Hepatocyte (in vitro differentiated cells): ENCODE measurements around the gene PCDHA10. TPM values are rescaled to one million over a fixed set of nuclear protein-coding genes. Genes with fewer than 3 reads are reported as not detected.
"Not testable (repeated sequence)": the region's sequence is repeated elsewhere in the genome, so short reads cannot be mapped to it uniquely, and the experiment has no call there.

Experiments
- DNase-seq: peaks from one replicate; pipeline ENCODE4 v3.0.0-alpha.2; 2016; ENCODE audit warnings: low spot score
- H2AFZ ChIP-seq: fragments of 200-600 bp; sonication (generic); 2 replicates; pipeline ENCODE4 v1.6.0; 2016; ENCODE audit warnings: antibody characterized with exemption, mild to moderate bottlenecking
- H3K27ac ChIP-seq: fragments of 200-600 bp; sonication (generic); 2 replicates; pipeline ENCODE4 v1.5.1; 2016; ENCODE audit warnings: mild to moderate bottlenecking
- H3K27me3 ChIP-seq: fragments of 200-600 bp; sonication (generic); 2 replicates; pipeline ENCODE4 v1.6.1; 2016
- H3K36me3 ChIP-seq: fragments of 200-600 bp; sonication (generic); replicated peaks from 2 replicates; pipeline ENCODE4 v1.5.1; 2016; ENCODE audit warnings: low read depth; ENCODE audit not compliant: insufficient read depth
- H3K4me1 ChIP-seq: fragments of 200-600 bp; sonication (generic); 2 replicates; pipeline ENCODE4 v1.5.1; 2016; ENCODE audit warnings: mild to moderate bottlenecking, moderate library complexity; ENCODE audit not compliant: insufficient read depth
- H3K4me2 ChIP-seq: fragments of 200-600 bp; sonication (generic); 2 replicates; pipeline ENCODE4 v1.6.0; 2016
- H3K4me3 ChIP-seq: fragments of 200-600 bp; sonication (generic); 2 replicates; pipeline ENCODE4 v1.5.1; 2016; ENCODE audit warnings: mild to moderate bottlenecking
- H3K79me2 ChIP-seq: fragments of 200-600 bp; sonication (generic); 2 replicates; pipeline ENCODE4 v1.6.0; 2017; ENCODE audit warnings: mild to moderate bottlenecking
- H3K9me2 ChIP-seq: fragments of 200-600 bp; sonication (generic); replicated peaks from 2 replicates; pipeline ENCODE4 v1.6.0; 2017; ENCODE audit warnings: mild to moderate bottlenecking; ENCODE audit not compliant: insufficient read depth
- H3K9me3 ChIP-seq: fragments of 200-600 bp; sonication (generic); 2 replicates; pipeline ENCODE4 v1.5.1; 2016; ENCODE audit warnings: low read depth, mild to moderate bottlenecking
- H4K20me1 ChIP-seq: fragments of 200-600 bp; sonication (generic); 2 replicates; pipeline ENCODE4 v1.6.0; 2016; ENCODE audit warnings: mild to moderate bottlenecking; ENCODE audit not compliant: insufficient read depth, poor library complexity, severe bottlenecking
- CTCF ChIP-seq: fragments of 200-600 bp; sonication (generic); IDR thresholded peaks from 2 replicates; pipeline ENCODE4 v1.5.1; 2016; ENCODE audit warnings: antibody characterized with exemption, mild to moderate bottlenecking; ENCODE audit not compliant: poor library complexity
- EZH2 ChIP-seq: fragments of 200-600 bp; sonication (generic); IDR thresholded peaks from 2 replicates; pipeline ENCODE4 v1.6.1; 2016; ENCODE audit warnings: antibody characterized with exemption, mild to moderate bottlenecking, borderline replicate concordance
- EZH2phosphoT487 ChIP-seq: fragments of 200-600 bp; sonication (generic); IDR thresholded peaks from one replicate; pipeline ENCODE4 v1.6.1; 2018; ENCODE audit warnings: antibody characterized with exemption, mild to moderate bottlenecking, low read depth, moderate library complexity; ENCODE audit not compliant: unreplicated experiment, severe bottlenecking
- WGBS: methylation state at CpG from one replicate; pipeline ENCODE4 v1.1.6; 2016; ENCODE audit warnings: low lambda C conversion rate; ENCODE audit errors: missing lambda C conversion rate; 5-methylcytosine and 5-hydroxymethylcytosine counted together
- polyA plus RNA-seq: library from polyadenylated mRNA; unstranded; fragments of >200 nt; fragmentation: Nextera tagmentation; extraction: Ambion mirVana; gene quantifications from 2 replicates; pipeline ENCODE4 v1.2.1, GENCODE V29; 2016
- total RNA-seq: library from RNA; depleted of rRNA; stranded (reverse); fragments of >200 nt; gene quantifications from 2 replicates; pipeline ENCODE4 v1.2.3, GENCODE V29; 2014

PCDHA10 gene, protein sequence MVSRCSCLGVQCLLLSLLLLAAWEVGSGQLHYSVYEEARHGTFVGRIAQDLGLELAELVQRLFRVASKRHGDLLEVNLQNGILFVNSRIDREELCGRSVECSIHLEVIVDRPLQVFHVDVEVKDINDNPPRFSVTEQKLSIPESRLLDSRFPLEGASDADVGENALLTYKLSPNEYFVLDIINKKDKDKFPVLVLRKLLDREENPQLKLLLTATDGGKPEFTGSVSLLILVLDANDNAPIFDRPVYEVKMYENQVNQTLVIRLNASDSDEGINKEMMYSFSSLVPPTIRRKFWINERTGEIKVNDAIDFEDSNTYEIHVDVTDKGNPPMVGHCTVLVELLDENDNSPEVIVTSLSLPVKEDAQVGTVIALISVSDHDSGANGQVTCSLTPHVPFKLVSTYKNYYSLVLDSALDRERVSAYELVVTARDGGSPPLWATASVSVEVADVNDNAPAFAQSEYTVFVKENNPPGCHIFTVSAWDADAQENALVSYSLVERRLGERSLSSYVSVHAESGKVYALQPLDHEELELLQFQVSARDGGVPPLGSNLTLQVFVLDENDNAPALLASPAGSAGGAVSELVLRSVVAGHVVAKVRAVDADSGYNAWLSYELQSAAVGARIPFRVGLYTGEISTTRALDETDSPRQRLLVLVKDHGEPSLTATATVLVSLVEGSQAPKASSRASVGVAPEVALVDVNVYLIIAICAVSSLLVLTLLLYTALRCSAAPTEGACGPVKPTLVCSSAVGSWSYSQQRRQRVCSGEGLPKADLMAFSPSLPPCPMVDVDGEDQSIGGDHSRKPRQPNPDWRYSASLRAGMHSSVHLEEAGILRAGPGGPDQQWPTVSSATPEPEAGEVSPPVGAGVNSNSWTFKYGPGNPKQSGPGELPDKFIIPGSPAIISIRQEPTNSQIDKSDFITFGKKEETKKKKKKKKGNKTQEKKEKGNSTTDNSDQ
- 9.7 and 13.8 TPM in 2 replicates for total RNA-seq
- 7.4 and 7.7 TPM in 2 replicates for polyA plus RNA-seq

GRCh38 chr5:140855772-140856674, at the start of gene PCDHA10:
Gene PCDHA10, plus strand, starts transcription at chr5:140855897. Its CDS starts 152 bp downstream, at chr5:140856049.
- H3K36me3 ChIP-seq = no peaks in the 10 kb centered on the region
- WGBS = 24% methylated on average over 44 of the region's 44 CpGs
- H2AFZ ChIP-seq = peak within 1 kb of the TSS; percentile 56
- no peaks in the 10 kb centered on the region for H4K20me1 ChIP-seq
- no peaks in the 10 kb centered on the region for H3K79me2 ChIP-seq
- H3K4me2 ChIP-seq = peak within 1 kb of the TSS; percentile 41
- TF ChIP-seq CTCF (peak; percentile 60), EZH2 (no peak), EZH2phosphoT487 (no peak)
- H3K9me2 ChIP-seq = no peaks in the 10 kb centered on the region
- peak within 1 kb of the TSS; percentile 4 for H3K4me3 ChIP-seq
- no peaks in the 10 kb centered on the region for H3K4me1 ChIP-seq
- no peaks in the 10 kb centered on the region for H3K27me3 ChIP-seq
- H3K27ac ChIP-seq = peak within 1 kb of the TSS; percentile 64
- peak; percentile 72 for DNase-seq
- peaks cover 7% of the 10 kb centered on the region for H3K9me3 ChIP-seq

DNA sequence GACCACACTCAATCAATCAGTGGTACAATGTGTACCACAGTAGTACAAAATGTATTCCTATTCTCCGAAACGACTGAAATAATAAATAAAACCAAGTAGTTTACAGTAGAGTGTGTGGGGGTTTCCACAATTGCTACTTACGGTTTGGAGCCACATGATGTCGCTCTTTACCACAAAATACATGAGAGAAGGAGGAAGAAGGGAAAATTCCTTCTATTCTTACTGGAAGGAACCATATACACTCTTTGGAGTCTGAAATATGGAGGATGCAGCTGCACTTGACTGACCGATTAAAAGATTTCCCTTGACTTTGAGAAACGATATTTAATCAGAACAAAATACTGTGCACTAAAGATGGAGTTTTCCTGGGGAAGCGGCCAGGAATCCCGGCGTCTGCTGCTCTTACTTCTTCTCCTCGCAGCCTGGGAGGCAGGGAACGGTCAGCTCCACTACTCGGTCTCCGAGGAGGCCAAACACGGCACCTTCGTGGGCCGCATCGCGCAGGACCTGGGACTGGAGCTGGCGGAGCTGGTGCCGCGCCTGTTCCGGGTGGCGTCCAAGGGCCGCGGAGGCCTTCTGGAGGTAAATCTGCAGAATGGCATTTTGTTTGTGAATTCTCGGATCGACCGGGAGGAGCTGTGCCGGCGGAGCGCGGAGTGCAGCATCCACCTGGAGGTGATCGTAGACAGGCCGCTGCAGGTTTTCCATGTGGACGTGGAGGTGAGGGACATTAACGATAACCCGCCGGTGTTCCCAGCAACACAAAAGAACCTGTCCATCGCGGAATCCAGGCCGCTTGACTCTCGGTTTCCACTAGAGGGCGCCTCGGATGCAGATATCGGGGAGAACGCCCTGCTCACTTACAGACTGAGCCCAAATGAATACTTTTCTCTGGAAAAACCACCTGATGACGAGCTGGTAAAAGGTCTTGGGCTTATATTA, 48.6 kb upstream of the PCDHA10 start, which contains the start of gene PCDHA4:
PCDHA4 (plus strand) TSS at position 235 of the 942 bp plus-strand sequence.
- H3K9me3 ChIP-seq = no peaks in the 10 kb centered on the region
- peak within 1 kb of the TSS; percentile 83 for H3K4me3 ChIP-seq
- H2AFZ ChIP-seq = peak within 1 kb of the TSS; percentile 92
- no peaks in the 10 kb centered on the region for H3K36me3 ChIP-seq
- H3K27ac ChIP-seq = peak within 1 kb of the TSS; percentile 89
- H3K9me2 ChIP-seq = no peaks in the 10 kb centered on the region
- H3K4me1 ChIP-seq = no peaks in the 10 kb centered on the region
- no peaks in the 10 kb centered on the region for H4K20me1 ChIP-seq
- no peaks in the 10 kb centered on the region for H3K27me3 ChIP-seq
- WGBS = 2% methylated on average over 46 of the region's 47 CpGs
- TF ChIP-seq EZH2 = no peak
- TF ChIP-seq CTCF = peak; percentile 85
- peaks cover 19% of the 10 kb centered on the region for H3K79me2 ChIP-seq
- H3K4me2 ChIP-seq = peak within 1 kb of the TSS; percentile 80
- peak; percentile 88 for DNase-seq

GRCh38 chr5:140808241-140808888, 47.3 kb upstream of the PCDHA10 start:
- not testable (repeated sequence) for H3K9me2 ChIP-seq, H3K9me3 ChIP-seq, H3K4me1 ChIP-seq, H3K27me3 ChIP-seq, H3K27ac ChIP-seq, H3K4me3 ChIP-seq, H3K36me3 ChIP-seq, H4K20me1 ChIP-seq, H2AFZ ChIP-seq, DNase-seq
- 99% methylated on average over 57 of the region's 62 CpGs for WGBS
- Histone ChIP-seq H3K4me2 (peak overlapping the region; percentile 80), H3K79me2 (peaks cover 23% of the 10 kb centered on the region)
